HG03575 (cell line): ENCODE results near the gene PABPN1L.

Source experiments
- ATAC-seq: cut with Tn5 transposase; IDR thresholded peaks from one replicate; pipeline ENCODE4 v1.9.1; 2021; ENCODE audit not compliant: unreplicated experiment, insufficient number of reproducible peaks, low FRiP score; ENCODE audit errors: extremely low read depth

The PABPN1L gene

GRCh38 chr16:88866151-88866920 lies at the start of gene PABPN1L:
PABPN1L (minus strand) TSS chr16:88866660; CDS start chr16:88866606, 54 bp downstream.
- no peak for ATAC-seq

- no peak for ATAC-seq
Observed at GRCh38 chr16:88915639-88916327, 49.3 kb upstream of the PABPN1L start.

GRCh38 chr16:88914750-88915368 lies 48.4 kb upstream of the PABPN1L start:
- ATAC-seq, result no peak

- ATAC-seq, result no peak
Observed at GRCh38 chr16:88913870-88914269, 47.4 kb upstream of the PABPN1L start.

- no peak for ATAC-seq
Observed at GRCh38 chr16:88913001-88913612, 46.6 kb upstream of the PABPN1L start.

GRCh38 chr16:88912556-88912955 lies 46.1 kb upstream of the PABPN1L start:
- ATAC-seq, result no peak

GRCh38 chr16:88911946-88912310 lies 45.5 kb upstream of the PABPN1L start:
- ATAC-seq, result no peak

- no peak for ATAC-seq
Observed at GRCh38 chr16:88911136-88911945, 44.9 kb upstream of the PABPN1L start.

GRCh38 chr16:88910284-88911135 lies 44.0 kb upstream of the PABPN1L start:
- no peak for ATAC-seq

GRCh38 chr16:88909431-88910210 lies 43.2 kb upstream of the PABPN1L start:
- ATAC-seq, result no peak

GRCh38 chr16:88908307-88908706 lies 41.8 kb upstream of the PABPN1L start:
- ATAC-seq, result no peak

GRCh38 chr16:88907768-88908167 lies 41.3 kb upstream of the PABPN1L start:
- ATAC-seq, result no peak

GRCh38 chr16:88906535-88907105 lies 40.2 kb upstream of the PABPN1L start:
- ATAC-seq, result no peak

GRCh38 chr16:88906020-88906419 lies 39.6 kb upstream of the PABPN1L start:
- ATAC-seq, result no peak

- ATAC-seq, result no peak
Observed at GRCh38 chr16:88905563-88905962, 39.1 kb upstream of the PABPN1L start.

GRCh38 chr16:88904676-88905365 lies 38.4 kb upstream of the PABPN1L start:
- no peak for ATAC-seq
